Lower leg skin (tissue), 3 donors: ENCODE results near the gene PTPRU.

ENCODE experiments used
- CTCF ChIP-seq, 3 donors: fragments of 450-650 bp; IDR thresholded peaks; one replicate each; pipeline ENCODE4 v1.5.1; 2016; ENCODE audit warnings: antibody characterized with exemption in 3 of 3, mild to moderate bottlenecking in 3 of 3, moderate library complexity in 2 of 3
- POLR2A ChIP-seq, 2 donors: fragments of 450-650 bp; IDR thresholded peaks; one replicate each; pipeline ENCODE4 v1.6.1; 2016 to 2017; ENCODE audit warnings: antibody characterized with exemption in 2 of 2, mild to moderate bottlenecking in 1 of 2, moderate library complexity in 1 of 2

DNA sequence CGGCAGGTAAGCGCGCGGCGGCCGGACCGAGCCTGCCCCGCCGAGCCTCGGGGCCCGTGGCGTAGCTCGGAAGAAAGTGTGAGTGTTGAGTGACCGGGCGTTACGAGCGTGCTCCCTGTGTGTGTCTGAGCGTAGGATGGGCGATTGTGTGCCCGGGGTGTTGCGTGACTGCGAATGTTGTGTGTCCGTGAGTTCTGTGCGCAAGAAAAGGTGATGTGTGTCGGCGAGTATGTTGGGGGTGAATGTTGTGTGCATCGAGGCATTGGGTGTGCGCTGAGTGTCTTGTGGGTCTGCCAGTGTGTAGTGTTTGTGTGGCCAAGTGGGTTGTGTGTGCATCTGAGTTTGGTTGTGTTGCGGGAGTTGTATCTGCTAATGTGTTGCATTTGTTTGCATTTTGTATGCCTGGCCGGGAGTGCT is 398 bp downstream of the PTPRU start:
- no peak for TF ChIP-seq CTCF (IDR thresholded peaks at IDR 0.05)
- TF ChIP-seq POLR2A (IDR thresholded peaks at IDR 0.05), result no peak
